Stimulated activated CD4-positive, alpha-beta T cell treated with anti-CD3 and anti-CD28 coated beads, Interleukin-12 subunit alpha, Interleukin-12 subunit beta, amount 100 ng/mL, for 4 hours (primary cell): ENCODE measurements around the gene CAST.
"Not testable (repeated sequence)": the region's sequence is repeated elsewhere in the genome, so short reads cannot be mapped to it uniquely, and the experiment has no call there.

Experiments used
- DNase-seq: peaks from one replicate; pipeline ENCODE4 v3.0.0-alpha.2; 2020

Gene CAST, protein sequence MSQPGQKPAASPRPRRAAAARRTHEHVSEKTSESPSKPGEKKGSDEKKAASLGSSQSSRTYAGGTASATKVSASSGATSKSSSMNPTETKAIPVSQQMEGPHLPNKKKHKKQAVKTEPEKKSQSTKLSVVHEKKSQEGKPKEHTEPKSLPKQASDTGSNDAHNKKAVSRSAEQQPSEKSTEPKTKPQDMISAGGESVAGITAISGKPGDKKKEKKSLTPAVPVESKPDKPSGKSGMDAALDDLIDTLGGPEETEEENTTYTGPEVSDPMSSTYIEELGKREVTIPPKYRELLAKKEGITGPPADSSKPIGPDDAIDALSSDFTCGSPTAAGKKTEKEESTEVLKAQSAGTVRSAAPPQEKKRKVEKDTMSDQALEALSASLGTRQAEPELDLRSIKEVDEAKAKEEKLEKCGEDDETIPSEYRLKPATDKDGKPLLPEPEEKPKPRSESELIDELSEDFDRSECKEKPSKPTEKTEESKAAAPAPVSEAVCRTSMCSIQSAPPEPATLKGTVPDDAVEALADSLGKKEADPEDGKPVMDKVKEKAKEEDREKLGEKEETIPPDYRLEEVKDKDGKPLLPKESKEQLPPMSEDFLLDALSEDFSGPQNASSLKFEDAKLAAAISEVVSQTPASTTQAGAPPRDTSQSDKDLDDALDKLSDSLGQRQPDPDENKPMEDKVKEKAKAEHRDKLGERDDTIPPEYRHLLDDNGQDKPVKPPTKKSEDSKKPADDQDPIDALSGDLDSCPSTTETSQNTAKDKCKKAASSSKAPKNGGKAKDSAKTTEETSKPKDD

DNA sequence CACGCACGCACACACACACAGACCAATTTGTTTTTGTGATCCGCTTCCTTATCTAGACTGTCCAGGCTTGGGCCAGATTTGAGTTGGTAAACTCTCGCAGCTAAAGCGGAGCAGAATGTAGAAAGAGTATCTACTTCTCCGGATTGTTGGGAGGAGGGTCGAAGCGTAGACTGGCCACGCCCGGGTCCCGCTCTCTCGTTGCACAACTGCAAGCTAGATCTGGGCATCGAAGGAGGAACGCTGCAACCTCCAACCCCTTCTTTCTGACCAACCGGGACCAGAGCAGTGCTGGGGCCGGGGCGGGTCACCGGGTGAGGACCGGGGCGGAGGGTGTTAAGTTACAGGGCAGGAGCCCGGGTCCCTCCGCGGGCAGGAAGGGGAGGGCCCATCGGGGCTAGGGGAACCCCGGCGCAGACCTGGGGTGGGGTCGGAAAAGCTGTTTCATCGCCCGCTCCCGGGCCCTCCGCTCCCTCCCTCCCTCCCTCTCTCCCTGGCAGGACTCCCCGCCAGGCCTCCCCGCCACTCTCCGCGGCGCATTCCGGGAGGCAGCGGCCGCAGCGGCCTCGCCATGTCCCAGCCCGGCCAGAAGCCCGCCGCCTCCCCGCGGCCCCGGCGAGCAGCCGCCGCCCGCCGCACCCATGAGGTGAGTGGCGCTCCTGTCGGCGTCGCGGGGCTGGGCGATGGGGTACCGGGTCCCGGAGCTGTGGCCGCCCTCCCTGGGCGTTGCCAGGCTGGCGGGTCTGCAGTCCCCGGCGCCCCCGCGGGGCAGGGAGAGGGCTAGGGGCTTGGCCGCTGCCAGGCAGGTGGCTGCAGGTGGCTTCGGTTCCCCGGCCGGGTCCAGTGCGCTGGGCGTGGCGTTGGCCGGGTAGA, at the start of gene CAST:
Gene CAST (plus strand): TSS at position 522 of the 870 bp plus-strand sequence. CDS start 47 bp downstream, at position 569.
- DNase-seq, result peak; percentile 74

DNA sequence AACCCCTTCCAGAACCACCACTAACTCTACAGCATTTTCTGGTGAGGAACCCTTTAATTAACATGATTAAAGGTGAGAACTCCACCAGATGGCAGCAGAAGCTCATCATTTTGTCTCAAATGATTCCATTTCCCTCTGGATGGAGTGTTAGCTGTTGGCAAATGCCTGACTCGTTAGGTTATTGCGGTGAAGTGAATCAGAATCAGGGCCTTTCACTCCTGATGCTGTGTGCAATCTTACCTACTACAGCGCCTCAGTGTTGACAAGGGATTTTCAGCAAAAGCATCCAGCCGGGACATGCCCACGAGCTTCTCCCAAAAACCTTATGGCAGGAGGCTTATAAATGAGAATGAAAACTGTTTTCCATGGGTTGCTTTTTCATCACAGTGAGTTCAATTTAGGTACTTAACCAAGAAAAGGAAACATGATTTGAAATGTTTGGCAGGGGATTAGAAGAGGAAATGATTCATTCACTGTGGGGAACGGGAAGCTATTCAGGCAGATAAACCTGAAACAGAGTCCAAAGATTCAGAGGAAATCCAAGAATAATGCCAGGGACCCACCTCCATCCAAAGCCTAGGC, 48.0 kb upstream of the CAST start:
- peak; percentile 15 for DNase-seq

DNA sequence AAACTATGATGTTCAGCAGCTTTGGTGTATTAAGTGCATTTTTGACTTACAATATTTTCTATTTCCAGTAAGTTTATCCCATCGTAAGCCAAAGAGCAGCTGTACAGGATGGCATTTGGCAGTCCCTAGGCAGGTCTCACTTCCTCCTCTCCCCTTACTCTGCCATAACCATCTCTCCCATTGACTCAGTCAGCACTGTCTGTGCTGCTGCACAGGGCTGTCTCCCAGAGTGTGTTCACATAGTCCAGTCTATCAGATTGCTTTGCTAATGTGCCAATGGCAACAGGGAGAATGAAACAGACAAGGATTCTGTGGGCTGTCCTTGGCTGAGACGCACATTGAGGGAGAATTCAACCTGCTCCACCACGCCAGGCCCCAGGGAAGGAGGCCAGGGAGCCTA, 47.0 kb upstream of the CAST start:
- DNase-seq, result no peak

DNA sequence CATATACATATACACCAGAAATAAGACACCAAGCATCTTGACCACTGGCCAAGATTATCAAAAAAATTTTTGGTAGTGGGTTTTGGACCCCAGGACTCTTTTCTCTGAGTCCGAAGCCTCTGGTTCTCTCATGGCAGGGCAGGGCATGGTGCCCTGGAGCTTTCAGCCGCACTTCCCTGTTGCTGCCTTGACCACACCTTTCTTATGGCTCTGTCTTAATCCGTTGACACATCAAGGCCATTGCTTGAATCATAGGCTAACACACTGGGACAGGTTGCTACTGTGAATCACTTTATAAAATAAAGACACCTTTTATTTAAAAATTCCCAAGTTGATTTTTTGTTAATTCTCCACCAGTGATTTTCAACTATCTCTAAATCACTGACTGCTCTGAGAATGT, 45.4 kb upstream of the CAST start:
- DNase-seq, result no peak

DNA sequence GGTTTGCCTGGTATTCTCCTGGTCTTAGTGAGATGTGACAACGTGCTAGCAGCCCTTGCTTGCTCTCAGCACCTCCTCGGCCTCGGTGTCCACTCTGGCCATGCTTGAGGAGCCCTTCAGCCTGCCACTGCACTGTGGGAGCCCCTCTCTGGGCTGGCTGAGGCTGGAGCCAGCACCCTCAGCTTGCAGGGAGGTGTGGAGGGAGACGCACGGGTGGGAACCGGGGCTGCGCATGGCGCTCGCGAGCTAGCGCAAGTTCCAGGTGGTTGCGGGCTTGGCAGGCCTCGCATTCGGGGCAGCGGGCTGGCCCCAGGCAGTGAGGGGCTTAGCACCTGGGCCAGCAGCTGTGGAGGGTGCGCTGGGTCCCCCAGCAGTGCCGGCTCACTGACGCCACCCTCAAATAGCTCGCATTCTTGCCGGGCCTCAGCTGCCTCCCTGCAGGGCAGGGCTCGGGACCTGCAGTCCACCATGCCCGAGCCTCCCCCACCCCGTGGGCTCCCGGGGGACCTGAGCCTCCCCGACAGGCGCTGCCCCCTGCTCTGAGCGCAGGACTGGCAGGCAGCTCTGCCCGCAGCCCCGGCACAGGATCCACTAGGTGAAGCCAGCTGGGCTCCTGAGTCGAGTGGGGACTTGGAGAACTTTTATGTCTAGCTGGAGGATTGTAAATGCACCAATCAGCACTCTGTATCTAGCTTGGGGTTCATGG, 43.7 kb upstream of the CAST start:
- not testable (repeated sequence) for DNase-seq

DNA sequence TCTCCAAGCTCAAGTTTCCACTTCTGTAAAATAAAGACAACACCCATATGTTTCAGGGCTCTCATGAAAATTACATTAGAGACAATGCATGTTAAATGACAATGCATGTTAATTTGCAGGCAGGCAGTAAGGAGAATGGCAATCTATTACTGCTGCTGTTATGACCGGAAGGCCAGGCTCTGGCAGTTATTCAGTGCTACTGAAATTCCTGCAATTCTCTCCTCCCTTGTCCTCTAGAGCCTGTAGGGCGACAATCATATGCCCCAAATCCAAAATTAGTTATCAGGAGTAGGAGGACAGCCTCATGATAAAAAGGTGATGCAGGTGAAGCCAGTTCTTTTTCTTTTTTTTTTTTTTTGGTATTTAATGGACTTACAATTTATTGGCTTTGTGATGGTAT, 42.2 kb upstream of the CAST start:
- DNase-seq, result no peak

DNA sequence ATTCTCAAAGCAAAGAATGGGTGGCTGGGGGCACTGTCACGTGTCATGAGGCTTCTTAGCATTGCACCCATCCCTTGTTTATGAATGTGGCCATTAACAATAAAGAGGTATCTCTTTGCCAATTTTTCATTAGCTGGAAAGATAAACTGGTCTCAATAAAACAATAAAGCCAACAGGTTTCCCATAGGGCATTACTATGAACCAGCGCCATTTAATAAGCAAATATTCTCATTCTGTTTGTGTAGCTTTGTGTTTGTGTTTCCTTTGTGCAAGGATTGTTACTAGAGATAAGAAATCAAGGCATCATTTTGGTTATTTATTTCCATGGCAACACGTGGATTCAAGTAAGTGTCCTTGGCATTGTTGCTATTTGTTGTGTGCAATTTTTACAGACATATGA, 37.6 kb upstream of the CAST start:
- no peak for DNase-seq

DNA sequence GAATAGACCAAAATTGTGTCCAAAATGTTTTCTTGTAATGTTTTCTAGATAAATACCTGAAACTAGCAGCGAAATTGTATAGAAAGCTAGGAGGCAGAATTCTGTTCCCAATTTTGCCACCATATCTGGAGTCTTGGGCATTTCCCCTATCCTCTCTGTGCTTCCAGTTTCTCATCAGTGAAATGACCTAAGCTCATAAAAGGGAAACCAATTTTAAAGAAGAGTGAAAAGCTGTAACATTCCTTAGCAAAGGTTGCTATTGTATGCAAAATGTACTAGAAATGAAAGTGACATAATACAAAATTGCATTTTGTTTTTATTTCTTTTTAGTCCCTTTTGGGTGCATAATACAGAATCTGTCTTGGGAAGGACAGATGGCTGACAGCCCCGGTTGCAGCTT, 36.8 kb upstream of the CAST start:
- DNase-seq, result no peak

DNA sequence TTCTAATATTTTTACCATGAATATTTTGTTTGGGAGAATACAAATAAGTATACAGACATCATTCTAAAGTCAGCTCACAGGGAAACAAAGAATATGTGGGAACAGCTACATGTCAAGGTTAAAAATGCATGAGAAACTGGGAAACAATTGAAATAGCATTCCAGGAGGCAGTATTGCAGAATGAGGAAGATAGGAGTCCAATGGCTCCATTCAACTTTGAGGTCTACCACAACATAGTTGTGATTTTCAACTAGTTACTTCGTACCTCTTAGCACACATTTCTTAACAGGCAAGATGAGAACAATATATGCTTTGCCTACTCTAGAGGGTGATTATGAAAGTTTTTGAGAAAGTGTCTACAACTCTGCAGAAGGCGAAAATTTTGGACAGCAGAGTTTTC, 35.2 kb upstream of the CAST start:
- DNase-seq, result no peak

DNA sequence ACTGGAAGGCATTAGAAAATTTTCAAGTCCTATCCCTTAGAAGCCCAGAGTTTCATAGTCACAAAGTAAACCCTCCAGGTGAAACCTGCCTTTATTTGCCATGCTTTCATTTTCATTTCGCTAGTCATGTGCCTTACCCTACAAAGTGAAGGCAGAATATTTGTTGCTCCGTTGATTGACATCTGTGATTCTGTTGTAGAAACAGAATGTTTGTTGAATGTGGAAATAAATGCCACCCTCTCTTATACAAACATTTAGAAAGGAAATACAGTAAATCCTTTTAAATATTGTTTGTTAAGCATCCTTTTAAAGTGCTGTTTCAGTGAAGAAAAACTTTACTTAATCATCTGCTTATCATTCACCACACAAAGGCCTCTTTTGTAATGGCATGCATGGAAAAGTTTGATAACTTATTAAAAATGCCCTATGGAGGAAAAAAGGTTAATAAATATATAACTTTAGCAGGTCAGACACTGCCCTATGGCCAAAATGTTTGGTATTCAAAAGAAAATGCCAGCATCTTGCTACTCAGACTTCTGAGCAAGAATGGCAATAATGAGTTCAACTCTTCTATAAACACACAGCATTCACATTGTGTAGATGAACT, 34.3 kb upstream of the CAST start:
- no peak for DNase-seq

DNA sequence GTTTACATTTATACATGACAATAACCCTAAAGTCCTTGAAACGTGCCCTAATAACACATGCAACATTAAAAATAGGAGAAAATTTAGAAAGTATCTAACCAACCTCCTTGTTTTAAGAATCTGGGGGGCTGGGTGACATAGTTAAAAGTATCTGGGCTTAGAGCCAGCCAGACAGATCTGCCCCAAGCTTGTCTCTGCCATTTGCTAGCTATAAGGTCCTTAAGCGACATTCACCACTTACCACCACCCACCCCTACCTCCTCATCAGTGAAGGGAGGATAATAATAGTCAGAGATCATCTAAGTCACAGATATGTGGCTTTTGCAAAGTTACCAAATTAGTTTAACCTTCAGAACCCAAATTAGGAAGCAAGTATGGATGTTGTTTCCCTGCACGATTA, 33.8 kb upstream of the CAST start:
- no peak for DNase-seq

DNA sequence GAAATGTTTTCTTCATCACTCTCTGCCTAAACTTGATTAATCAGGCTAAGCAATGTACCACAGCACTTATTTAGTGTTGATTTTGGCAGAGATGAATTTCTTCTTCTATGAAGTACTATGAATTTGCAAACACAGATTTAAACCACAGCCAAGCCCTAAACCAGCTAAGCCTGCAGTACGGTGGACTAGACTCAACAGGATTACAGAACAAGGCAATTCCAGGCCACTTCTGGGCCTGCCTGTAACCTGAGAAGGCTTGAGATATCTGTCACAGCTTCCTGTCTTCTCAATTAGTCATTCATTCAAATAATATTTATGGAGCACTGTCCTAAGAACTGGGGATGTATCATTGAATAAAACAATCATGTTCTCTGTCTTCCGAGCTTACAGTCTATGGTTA, 32.4 kb upstream of the CAST start:
- DNase-seq, result no peak

DNA sequence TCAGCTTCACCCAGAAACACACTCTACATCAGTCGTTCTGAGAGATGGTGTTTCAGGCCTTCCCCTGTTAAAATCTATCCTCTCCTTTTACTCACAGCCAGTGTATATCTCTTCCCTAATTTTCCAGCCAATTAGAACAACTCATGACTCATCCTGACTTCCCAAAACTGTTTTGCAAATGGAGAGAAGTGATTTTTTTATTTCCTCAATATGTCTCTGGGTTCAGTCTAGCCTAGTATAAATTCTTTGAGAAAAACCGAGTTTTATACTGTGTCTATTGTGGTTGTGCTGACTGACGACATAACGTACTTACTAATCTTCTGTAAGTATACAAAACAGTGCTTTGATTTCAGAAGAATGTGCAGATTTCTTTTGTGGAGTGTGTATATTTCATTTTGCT, 28.4 kb upstream of the CAST start:
- DNase-seq, result no peak

DNA sequence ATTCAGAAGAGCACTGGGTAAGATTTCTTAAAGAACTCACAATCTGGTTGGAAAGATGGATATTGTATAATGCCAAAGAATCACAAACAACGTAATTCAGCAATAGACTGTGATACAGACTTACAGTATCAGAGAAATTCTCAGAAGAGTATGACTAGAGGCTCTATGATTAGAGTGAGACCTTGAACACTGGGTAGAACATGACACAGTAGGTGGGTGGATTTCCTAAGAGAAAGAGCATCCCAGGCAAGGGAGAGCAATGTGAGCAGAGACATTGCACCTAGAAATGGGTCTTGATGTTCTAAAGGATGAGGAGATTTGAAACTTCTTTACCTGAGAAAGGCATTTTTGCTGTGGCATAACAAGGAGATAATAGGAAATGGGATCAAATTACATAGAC, 27.3 kb upstream of the CAST start:
- DNase-seq, result no peak

DNA sequence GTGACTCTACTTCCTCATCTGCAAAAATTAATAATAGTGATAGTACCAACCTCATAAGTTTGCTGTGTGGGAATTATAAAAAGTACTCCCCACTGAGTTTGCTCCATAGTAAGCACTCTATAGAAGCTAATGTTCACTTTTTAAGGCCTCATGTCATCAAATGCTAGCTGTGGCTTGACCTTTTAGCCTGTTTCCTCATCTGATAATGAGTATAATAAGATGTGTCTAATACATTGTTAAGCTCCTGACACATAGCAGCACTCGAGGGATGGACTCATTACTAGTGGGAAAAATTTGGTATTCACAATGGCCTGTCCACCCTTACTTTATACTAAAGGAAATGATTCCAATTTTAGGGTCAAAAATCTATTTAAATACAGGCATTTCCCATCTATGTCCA, 26.1 kb upstream of the CAST start:
- no peak for DNase-seq

DNA sequence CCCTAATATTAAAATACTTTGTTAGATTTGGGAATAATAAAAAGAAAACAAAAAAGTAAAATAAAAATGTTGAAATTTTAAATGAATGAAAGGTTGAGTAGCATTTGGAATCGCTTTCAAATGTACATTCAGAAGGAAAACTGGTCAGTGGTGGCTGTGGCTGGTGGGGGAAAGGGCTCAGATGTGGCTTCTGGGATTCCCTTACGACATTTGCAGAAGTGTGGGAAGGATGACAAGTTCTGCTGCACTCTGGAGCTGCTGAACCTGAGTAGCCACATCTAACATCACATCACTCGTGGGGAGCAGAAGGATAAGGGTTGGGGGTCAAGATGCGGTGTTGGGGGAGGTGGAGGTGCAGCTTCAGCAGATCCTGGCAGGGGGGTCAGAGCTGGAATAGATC, 25.6 kb upstream of the CAST start:
- no peak for DNase-seq

DNA sequence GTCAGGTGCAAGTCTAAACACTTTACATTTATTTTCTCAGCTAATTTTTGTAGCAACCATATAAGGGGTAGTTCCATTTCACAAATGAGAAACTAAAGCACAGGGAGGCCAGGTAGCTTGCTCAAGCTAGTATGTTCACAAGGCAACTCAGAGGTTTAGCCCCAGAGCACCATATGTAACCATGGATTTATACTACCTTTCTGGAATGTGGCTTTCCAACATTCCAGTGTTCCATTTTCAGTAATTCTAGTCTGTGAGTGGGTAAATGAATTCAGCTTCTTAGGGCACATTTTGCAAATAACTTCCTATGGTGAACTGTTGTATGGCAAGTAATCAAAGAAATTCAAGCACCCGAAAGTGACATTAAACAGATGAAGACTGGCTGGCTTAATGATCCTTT, 25.0 kb upstream of the CAST start:
- no peak for DNase-seq

DNA sequence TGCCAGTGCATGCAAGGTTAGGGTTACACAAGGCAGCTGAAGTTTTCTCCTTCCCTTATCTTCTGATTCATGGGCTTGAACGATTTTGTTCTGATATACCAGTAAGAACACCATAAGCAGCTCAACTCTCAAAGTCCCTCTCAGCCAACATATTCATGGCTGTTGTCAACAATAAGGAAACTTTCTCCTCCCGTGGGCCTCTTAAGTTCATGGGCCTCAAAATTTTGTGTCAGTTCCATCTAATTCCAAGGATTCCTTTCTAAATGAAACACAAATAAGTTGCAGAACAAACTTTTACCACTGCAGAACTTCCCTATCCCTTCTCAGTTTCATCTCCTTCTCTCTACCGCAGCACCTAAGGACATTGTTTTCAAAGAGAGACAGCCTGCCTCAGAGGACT, 23.6 kb upstream of the CAST start:
- DNase-seq, result no peak

DNA sequence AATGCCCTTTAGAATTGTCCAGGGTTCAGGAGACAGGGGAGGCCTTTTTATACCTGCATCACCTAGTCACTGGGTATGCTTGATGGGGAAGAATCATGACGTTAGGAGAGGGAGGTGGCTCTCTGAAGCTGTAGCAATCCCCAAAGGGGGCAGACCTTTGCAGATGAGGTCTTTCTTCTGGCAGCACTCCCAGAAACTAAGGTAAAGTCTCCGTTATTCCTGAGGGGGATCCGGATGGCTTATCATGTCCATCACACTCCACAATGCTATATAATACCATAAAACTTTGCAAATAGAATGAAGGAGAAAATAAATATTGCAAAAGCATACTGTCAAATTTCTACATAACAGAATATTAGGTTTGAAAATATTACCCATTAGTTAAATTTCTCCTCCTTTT, 21.5 kb upstream of the CAST start:
- no peak for DNase-seq

DNA sequence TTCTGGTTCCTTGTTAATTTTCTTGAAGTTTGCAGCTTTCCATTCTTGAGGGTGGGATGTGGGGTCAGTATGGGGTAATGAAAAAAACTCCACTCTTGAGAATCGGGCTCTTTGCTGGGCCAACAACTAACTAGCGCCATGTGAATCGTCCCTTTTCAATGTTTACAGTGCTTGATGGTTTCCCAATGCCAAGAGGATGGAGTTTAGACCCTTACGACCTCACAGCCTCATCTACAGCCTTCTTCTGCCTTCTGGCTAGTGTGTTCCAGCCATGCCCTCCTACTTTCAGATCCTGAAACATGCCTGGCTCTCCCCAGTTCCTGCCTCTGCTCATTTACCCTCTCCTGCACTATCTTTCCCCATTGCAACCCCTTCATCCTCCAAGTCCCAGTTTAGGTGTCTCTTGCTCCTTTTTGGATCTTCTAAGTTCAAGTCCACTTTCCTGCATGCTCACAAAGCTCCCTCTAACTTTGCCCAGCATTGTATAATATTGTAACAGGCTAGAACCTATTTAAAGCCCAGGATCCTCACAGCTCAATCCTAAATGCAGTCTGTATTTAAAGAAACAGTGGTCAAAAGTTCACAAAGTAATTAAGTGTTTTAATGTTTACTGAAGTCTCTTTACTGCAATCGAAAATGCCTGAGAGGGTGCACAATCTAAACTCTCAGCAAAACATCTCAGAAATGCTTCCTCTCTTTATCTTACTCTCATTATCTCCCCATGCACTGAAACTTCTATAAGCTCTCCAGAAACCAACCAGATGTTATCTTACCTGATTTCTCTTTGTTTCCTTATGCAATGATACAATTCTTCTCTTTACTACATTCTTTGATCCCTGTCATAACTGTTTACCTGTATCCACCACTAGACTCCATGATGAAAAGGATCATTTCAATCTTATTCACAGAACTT, 20.6 kb upstream of the CAST start:
- no peak for DNase-seq

DNA sequence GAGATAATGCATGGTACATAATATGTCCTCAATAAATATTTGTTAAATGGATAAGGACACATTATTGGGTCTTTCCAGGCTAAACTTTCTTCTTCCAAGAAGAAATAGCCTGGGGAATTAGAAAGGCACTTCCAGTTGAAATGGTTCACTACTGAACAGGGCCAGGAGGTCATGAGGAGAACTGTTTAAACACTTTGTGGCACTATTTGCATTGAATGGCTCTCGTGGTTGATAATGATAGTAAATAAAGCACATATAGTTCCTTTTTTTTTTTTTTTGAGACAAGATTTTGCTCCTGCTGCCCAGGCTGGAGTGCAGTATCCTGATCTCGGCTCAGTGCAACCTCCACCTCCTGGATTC, 19.9 kb upstream of the CAST start:
- DNase-seq, result no peak
